Hepatocyte (in vitro differentiated cells): Measurements from ENCODE around the gene RBMX.

Source experiments
- EZH2 ChIP-seq: fragments of 200-600 bp; sonication (generic); IDR thresholded peaks from 2 replicates; pipeline ENCODE4 v1.6.1; 2016; ENCODE audit warnings: antibody characterized with exemption, mild to moderate bottlenecking, borderline replicate concordance
- TF ChIP-seq, protein P1 (sequence below): fragments of 200-600 bp; sonication (generic); IDR thresholded peaks from 2 replicates; pipeline ENCODE4 v1.5.1; 2016; ENCODE audit warnings: antibody characterized with exemption, mild to moderate bottlenecking; ENCODE audit not compliant: poor library complexity

- TF ChIP-seq, protein P1, sequence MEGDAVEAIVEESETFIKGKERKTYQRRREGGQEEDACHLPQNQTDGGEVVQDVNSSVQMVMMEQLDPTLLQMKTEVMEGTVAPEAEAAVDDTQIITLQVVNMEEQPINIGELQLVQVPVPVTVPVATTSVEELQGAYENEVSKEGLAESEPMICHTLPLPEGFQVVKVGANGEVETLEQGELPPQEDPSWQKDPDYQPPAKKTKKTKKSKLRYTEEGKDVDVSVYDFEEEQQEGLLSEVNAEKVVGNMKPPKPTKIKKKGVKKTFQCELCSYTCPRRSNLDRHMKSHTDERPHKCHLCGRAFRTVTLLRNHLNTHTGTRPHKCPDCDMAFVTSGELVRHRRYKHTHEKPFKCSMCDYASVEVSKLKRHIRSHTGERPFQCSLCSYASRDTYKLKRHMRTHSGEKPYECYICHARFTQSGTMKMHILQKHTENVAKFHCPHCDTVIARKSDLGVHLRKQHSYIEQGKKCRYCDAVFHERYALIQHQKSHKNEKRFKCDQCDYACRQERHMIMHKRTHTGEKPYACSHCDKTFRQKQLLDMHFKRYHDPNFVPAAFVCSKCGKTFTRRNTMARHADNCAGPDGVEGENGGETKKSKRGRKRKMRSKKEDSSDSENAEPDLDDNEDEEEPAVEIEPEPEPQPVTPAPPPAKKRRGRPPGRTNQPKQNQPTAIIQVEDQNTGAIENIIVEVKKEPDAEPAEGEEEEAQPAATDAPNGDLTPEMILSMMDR, result no peak
- no peak for TF ChIP-seq EZH2
Observed at GRCh38 chrX:136866337-136867095, 14.0 kb downstream of the RBMX start.
